Calu3 (cell line): Measurements from ENCODE around the gene PRKCA. TPM values are rescaled to one million over a fixed set of nuclear protein-coding genes. Genes with fewer than 3 reads are reported as not detected.

ENCODE experiments used
- BruUV-seq: library from RNA; stranded (reverse); fragments of 400-500 nt; replicated peaks from 2 replicates; lab custom pipeline; 2021; lab: Mats Ljungman, UMichigan
- CTCF ChIA-PET: fragments of 300-600 bp; sonication (Branson Sonifier 250); formaldehyde crosslinking; loops from one replicate; lab custom pipeline; 2022; ENCODE audit warnings: antibody characterized with exemption; lab: Charles Lee
- DNase-seq: peaks from one replicate; pipeline ENCODE4 v3.0.0; 2022
- H3K27ac Mint-ChIP-seq: one replicate; pipeline ENCODE4 v1.8.0; 2022; ENCODE audit warnings: mixed read lengths; ENCODE audit not compliant: unreplicated experiment
- H3K27me3 Mint-ChIP-seq: one replicate; pipeline ENCODE4 v1.8.0; 2022; ENCODE audit warnings: mixed read lengths; ENCODE audit not compliant: unreplicated experiment
- H3K36me3 Mint-ChIP-seq: one replicate; pipeline ENCODE4 v1.8.0; 2022; ENCODE audit warnings: mild to moderate bottlenecking, moderate library complexity, mixed read lengths; ENCODE audit not compliant: insufficient read depth, unreplicated experiment
- H3K4me1 Mint-ChIP-seq: one replicate; pipeline ENCODE4 v1.8.0; 2022; ENCODE audit warnings: mild to moderate bottlenecking, low read depth, mixed read lengths; ENCODE audit not compliant: unreplicated experiment
- H3K4me3 Mint-ChIP-seq: one replicate; pipeline ENCODE4 v1.8.0; 2022; ENCODE audit warnings: mild to moderate bottlenecking, low read depth, moderate library complexity, mixed read lengths; ENCODE audit not compliant: unreplicated experiment
- H3K9me3 Mint-ChIP-seq: one replicate; pipeline ENCODE4 v1.8.0; 2022; ENCODE audit warnings: low read depth, mixed read lengths; ENCODE audit not compliant: unreplicated experiment
- intact Hi-C: fragments of 100-400 bp; cut with micrococcal nuclease; formaldehyde crosslinking; loops from one replicate; pipeline ENCODE4 v1.10.0; 2022; ENCODE audit not compliant: unreplicated experiment
- total RNA-seq: library from RNA; stranded (reverse); gene quantifications from 2 replicates; pipeline ENCODE4 v1.2.3, GENCODE V29; 2022
- TF ChIP-seq, protein P1 (sequence below): fragments of 200-600 bp; IDR thresholded peaks from one replicate; pipeline ENCODE4 v1.8.0; 2022; ENCODE audit warnings: antibody characterized with exemption; ENCODE audit not compliant: unreplicated experiment

Gene PRKCA
- total RNA-seq, 1 experiment from 2014 or later = 126 TPM

DNA sequence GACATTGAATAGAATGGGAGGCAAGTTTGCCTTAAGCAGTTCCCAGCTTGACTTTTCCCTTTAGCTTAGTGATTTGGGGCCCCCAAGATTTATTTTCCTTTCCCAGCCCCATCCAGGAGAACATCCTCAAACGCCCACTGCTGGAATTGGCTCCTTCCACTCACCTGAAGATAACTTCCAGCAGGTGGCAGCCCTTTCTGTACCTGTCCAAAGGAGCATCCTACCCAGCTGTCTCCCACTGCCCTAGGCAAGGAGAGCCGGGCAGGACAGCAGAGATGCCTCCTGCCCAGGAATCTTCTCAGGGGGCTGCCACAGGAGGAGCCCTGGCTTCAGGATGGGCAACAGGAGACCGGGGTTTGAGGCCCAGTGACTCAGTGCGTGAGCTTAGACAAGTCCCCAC lies 538.9 kb downstream of the PRKCA start:
- intact Hi-C loops = no loop called here
- peak; percentile 14 for DNase-seq
- BruUV-seq = no TSS peak
- Mint-ChIP-seq H3K27me3 (peaks cover 100% of the 10 kb centered on the region), H3K4me3 (no peak overlapping the region), H3K4me1 (no peaks in the 10 kb centered on the region), H3K9me3 (peaks cover 1% of the 10 kb centered on the region), H3K36me3 (no peaks in the 10 kb centered on the region), H3K27ac (no peak overlapping the region)
- TF ChIP-seq, protein P1, sequence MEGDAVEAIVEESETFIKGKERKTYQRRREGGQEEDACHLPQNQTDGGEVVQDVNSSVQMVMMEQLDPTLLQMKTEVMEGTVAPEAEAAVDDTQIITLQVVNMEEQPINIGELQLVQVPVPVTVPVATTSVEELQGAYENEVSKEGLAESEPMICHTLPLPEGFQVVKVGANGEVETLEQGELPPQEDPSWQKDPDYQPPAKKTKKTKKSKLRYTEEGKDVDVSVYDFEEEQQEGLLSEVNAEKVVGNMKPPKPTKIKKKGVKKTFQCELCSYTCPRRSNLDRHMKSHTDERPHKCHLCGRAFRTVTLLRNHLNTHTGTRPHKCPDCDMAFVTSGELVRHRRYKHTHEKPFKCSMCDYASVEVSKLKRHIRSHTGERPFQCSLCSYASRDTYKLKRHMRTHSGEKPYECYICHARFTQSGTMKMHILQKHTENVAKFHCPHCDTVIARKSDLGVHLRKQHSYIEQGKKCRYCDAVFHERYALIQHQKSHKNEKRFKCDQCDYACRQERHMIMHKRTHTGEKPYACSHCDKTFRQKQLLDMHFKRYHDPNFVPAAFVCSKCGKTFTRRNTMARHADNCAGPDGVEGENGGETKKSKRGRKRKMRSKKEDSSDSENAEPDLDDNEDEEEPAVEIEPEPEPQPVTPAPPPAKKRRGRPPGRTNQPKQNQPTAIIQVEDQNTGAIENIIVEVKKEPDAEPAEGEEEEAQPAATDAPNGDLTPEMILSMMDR = no peak
- CTCF ChIA-PET = no interaction called here

DNA sequence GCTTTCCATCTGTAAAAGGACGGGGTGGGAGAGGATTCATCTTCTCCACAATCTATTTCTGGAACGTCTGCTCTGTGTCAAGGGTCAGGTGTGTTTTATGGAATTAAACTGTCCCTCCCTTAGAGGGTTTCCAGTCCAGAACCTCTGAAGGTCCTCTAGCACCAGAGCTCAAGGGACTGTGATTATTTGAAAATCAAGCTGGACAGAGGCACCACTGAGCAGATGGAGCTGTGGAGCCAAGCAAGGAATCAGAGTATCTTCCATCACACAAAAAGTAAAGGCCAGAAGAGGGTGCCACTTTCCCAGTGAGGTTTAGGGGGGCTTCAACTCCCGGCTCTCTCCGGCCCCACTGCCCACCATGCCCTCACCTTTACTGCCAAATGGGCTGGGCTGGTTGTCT lies 539.3 kb downstream of the PRKCA start:
- intact Hi-C loops = no loop called here
- H3K27me3 Mint-ChIP-seq = peaks cover 100% of the 10 kb centered on the region
- TF ChIP-seq, protein P1 = no peak

DNA sequence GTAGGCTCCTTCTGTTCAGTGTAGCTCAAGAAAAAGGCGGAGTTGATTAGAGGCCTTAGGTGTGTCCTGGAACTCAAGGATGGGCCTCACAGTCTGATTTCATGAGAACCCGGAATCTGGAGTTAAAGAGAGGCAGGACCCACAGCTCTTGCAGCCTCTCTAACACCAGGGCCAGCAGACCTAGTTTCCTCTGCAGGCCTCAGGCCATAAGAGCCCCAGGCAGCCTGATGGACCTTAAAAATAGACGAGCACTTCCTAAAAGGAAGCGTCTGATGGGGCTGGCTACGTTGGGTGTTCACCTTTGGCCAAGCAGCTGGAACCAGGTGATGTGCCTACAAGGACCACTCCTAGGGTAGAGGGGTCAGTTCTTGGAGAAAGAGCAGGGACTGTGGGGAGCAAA lies 540.1 kb downstream of the PRKCA start:
- intact Hi-C loops = no loop called here
- H3K4me1 Mint-ChIP-seq = no peaks in the 10 kb centered on the region
- no peaks in the 10 kb centered on the region for H3K36me3 Mint-ChIP-seq
- H3K9me3 Mint-ChIP-seq = peaks cover 3% of the 10 kb centered on the region
- no peak for DNase-seq
- H3K27me3 Mint-ChIP-seq = peaks cover 98% of the 10 kb centered on the region
- TF ChIP-seq, protein P1 = no peak
- no TSS peak for BruUV-seq
- CTCF ChIA-PET = no interaction called here
- no peak overlapping the region for H3K4me3 Mint-ChIP-seq
- H3K27ac Mint-ChIP-seq = no peak overlapping the region

More for the DNA sequence above, 539.3 kb downstream of the PRKCA start:
- Mint-ChIP-seq H3K36me3 (no peaks in the 10 kb centered on the region), H3K9me3 (peaks cover 3% of the 10 kb centered on the region), H3K4me3 (no peak overlapping the region), H3K4me1 (no peaks in the 10 kb centered on the region), H3K27ac (no peak overlapping the region)
- DNase-seq = no peak
- no TSS peak for BruUV-seq
- CTCF ChIA-PET = no interaction called here

DNA sequence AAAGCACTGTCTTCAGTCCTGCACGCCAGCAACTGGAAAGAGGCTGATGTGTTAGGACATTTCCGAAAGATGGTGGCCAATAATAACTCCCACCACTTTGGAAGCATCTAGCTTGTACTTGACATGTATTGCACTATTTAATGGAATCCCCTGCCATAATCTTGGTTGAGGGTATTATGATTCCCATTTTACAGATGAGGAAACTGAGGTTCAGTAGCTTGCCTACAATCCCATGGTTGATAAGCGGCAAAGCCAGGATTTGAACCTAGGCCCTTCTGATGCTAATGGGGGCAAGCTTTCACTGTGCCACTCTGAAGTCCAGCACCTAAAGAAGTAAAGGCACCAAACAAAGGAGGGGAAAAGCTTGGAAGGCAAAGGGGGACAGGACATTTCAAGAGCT lies 540.5 kb downstream of the PRKCA start:
- DNase-seq = no peak
- TF ChIP-seq, protein P1 = no peak
- intact Hi-C loops = no loop called here

More for the DNA sequence above, 540.5 kb downstream of the PRKCA start:
- Mint-ChIP-seq H3K27me3 (peaks cover 93% of the 10 kb centered on the region), H3K27ac (no peak overlapping the region), H3K4me1 (no peaks in the 10 kb centered on the region), H3K4me3 (no peak overlapping the region), H3K9me3 (peaks cover 3% of the 10 kb centered on the region), H3K36me3 (no peaks in the 10 kb centered on the region)
- no TSS peak for BruUV-seq
- CTCF ChIA-PET = no interaction called here
